Kidney (tissue), 14 donors: ENCODE results near the gene BSND. TPM values are rescaled to one million over a fixed set of nuclear protein-coding genes. Genes with fewer than 3 reads are reported as not detected.

ENCODE experiments used
- DNase-seq, 5 donors: peaks; one replicate each; pipeline ENCODE4 v3.0.0-alpha.2; 2013 to 2020
- FAIRE-seq: peaks from 2 replicates; lab custom pipeline; 2012; peaks lifted over from hg19 to GRCh38; lab: Jason Lieb, UNC
- H3K27ac ChIP-seq, 2 donors: one replicate each; pipeline ENCODE4 v1.7.0; 2013; ENCODE audit warnings: low read depth in 2 of 2, low read length in 2 of 2, inconsistent platforms in 1 of 2
- H3K27me3 ChIP-seq: one replicate; pipeline ENCODE4 v1.7.1; 2013; ENCODE audit warnings: low read length, inconsistent platforms; ENCODE audit not compliant: control insufficient read depth, insufficient read depth
- H3K36me3 ChIP-seq, 3 donors: one replicate each; pipeline versions ENCODE4 v1.7.0 to v1.7.1; 2013; ENCODE audit warnings: low read length in 3 of 3, control low read depth in 1 of 3, inconsistent platforms in 1 of 3; ENCODE audit not compliant: insufficient read depth in 3 of 3, control insufficient read depth in 2 of 3
- H3K4me1 ChIP-seq, 3 donors: one replicate each; pipeline versions ENCODE4 v1.7.0 to v1.7.1; 2013; ENCODE audit warnings: low read length in 3 of 3, inconsistent platforms in 1 of 3, low read depth in 1 of 3; ENCODE audit not compliant: control insufficient read depth in 2 of 3, insufficient read depth in 2 of 3
- H3K4me3 ChIP-seq, 3 donors: one replicate each; pipeline versions ENCODE4 v1.7.0 to v1.8.1; 2013; ENCODE audit warnings: low read length in 3 of 3, control low read depth in 1 of 3, inconsistent platforms in 1 of 3
- H3K9ac ChIP-seq, 3 donors: one replicate each; pipeline versions ENCODE4 v1.7.0 to v1.7.1; 2013; ENCODE audit warnings: low read length in 3 of 3, control low read depth in 1 of 3, inconsistent platforms in 1 of 3
- H3K9me3 ChIP-seq, 3 donors: one replicate each; pipeline versions ENCODE4 v1.7.0 to v1.7.1; 2013; ENCODE audit warnings: low read length in 3 of 3, control low read depth in 1 of 3, inconsistent platforms in 1 of 3; ENCODE audit not compliant: control insufficient read depth in 2 of 3, insufficient read depth in 1 of 3
- intact Hi-C: fragments of 100-400 bp; cut with DNase I; formaldehyde crosslinking; loops from one replicate; pipeline ENCODE4 v1.11.1; 2022
- polyA plus RNA-seq: library from polyadenylated mRNA; stranded (reverse); fragments of 350-450 nt; fragmentation: Illumina TruSeq; extraction: RNeasy Lipid Tissue Mini Kit (QIAGEN cat#74804); gene quantifications from one replicate; pipeline ENCODE4 v1.2.3, GENCODE V29; 2014; ENCODE audit warnings: low read depth, low replicate concordance; ENCODE audit not compliant: insufficient read depth
- total RNA-seq: library from RNA; stranded (reverse); fragmentation: NEBNext Ultra II Directional; extraction: Animal tissue kit (Norgen Biotek cat#: 25700); gene quantifications from one replicate; pipeline ENCODE4 v1.2.1, GENCODE V29; 2021
- TF ChIP-seq, protein P1 (sequence below): IDR thresholded peaks from 3 replicates; pipeline ENCODE4 v1.5.1; 2012; ENCODE audit warnings: mild to moderate bottlenecking, moderate library complexity, borderline replicate concordance; ENCODE audit not compliant: insufficient read depth; ENCODE audit errors: extremely low read depth
- donor health status: control.
- donor health status: control.
- donor health status: control.
- donor health status: control.
- donor health status: control.
- donor health status: DM: yes; HTN: yes; CAD: no.
- donor health status: Normal renal cell carcinoma (clear cell type).

Gene BSND
- total and polyA plus RNA-seq, 2 donors from 2014 or later = 1.4 to 22.7 TPM

DNA sequence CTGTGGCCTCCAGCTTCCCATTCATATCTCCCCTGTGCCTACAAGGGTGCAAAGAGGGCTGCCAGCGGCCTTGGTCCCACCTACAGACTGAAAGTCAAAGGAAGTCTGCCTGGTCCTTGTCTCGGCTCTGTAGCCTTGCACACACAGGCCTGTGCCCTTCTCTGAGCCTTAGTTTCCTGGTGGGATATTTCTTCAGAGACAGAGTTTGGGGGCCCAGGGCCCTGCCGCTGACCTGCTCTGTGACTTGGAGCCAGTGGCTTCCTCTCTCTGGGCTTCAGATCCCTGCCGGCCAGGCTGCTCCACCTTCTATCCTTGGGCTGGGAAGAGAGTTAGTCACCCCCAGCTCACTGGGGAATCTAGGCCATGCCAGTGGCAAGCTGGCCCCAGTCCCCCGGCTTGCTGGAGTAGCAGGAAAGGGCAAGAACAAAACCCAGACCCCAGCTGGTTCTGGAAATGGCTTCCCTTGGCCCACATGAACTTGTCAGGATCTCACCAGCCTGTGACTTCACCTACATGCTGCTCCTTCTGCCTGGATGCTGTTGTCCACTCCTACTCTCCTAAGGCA, 19.3 kb upstream of the BSND start:
- H3K36me3 ChIP-seq = no peaks in the 10 kb centered on the region
- H3K27ac ChIP-seq = no peak overlapping the region
- H3K4me1 ChIP-seq = peaks cover 0 to 14% (median 4%) of the 10 kb centered on the region in 3 donors
- no peak overlapping the region for H3K9ac ChIP-seq
- H3K4me3 ChIP-seq = no peak overlapping the region
- TF ChIP-seq, protein P1, sequence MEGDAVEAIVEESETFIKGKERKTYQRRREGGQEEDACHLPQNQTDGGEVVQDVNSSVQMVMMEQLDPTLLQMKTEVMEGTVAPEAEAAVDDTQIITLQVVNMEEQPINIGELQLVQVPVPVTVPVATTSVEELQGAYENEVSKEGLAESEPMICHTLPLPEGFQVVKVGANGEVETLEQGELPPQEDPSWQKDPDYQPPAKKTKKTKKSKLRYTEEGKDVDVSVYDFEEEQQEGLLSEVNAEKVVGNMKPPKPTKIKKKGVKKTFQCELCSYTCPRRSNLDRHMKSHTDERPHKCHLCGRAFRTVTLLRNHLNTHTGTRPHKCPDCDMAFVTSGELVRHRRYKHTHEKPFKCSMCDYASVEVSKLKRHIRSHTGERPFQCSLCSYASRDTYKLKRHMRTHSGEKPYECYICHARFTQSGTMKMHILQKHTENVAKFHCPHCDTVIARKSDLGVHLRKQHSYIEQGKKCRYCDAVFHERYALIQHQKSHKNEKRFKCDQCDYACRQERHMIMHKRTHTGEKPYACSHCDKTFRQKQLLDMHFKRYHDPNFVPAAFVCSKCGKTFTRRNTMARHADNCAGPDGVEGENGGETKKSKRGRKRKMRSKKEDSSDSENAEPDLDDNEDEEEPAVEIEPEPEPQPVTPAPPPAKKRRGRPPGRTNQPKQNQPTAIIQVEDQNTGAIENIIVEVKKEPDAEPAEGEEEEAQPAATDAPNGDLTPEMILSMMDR = no peak
- FAIRE-seq (no peak), DNase-seq (peak in 1 of 5 donors; percentile 38)
- no peaks in the 10 kb centered on the region for H3K9me3 ChIP-seq
- H3K27me3 ChIP-seq = peaks cover 3% of the 10 kb centered on the region
- intact Hi-C loops = no loop called here

DNA sequence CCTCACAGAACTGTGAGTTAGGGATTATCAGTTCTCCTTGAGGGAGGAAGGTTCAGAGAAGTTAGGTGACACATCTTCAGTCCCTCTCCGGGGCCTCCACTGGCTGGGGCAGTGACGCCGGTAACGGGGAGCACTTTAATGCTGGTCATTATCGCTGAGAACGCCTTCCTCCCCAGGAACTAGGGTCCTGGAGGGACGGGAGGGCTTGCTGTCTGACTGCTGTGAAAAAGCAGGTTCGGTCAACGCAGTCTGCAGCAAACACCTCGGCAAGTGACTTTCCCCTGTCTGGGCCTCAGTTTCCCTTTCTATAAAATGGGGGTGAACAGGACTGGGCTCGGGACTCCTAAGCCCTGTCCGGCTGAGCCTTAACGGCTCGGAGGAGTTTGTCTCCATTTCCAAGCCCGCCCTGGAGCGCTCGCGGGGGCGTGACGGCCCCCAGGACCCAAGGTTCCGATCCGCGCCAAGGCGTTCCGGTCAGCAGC, 18.6 kb upstream of the BSND start:
- Histone ChIP-seq H3K27ac (no peak overlapping the region), H3K36me3 (no peaks in the 10 kb centered on the region), H3K9me3 (no peaks in the 10 kb centered on the region), H3K4me3 (peak overlapping the region in 1 of 3 donors; percentile 52), H3K27me3 (peaks cover 3% of the 10 kb centered on the region), H3K4me1 (peaks cover 0 to 14% (median 4%) of the 10 kb centered on the region in 3 donors), H3K9ac (no peak overlapping the region)
- DNase-seq (peak in 1 of 5 donors; percentile 46), FAIRE-seq (no peak)
- intact Hi-C loops = no loop called here
- TF ChIP-seq, protein P1 = no peak

DNA sequence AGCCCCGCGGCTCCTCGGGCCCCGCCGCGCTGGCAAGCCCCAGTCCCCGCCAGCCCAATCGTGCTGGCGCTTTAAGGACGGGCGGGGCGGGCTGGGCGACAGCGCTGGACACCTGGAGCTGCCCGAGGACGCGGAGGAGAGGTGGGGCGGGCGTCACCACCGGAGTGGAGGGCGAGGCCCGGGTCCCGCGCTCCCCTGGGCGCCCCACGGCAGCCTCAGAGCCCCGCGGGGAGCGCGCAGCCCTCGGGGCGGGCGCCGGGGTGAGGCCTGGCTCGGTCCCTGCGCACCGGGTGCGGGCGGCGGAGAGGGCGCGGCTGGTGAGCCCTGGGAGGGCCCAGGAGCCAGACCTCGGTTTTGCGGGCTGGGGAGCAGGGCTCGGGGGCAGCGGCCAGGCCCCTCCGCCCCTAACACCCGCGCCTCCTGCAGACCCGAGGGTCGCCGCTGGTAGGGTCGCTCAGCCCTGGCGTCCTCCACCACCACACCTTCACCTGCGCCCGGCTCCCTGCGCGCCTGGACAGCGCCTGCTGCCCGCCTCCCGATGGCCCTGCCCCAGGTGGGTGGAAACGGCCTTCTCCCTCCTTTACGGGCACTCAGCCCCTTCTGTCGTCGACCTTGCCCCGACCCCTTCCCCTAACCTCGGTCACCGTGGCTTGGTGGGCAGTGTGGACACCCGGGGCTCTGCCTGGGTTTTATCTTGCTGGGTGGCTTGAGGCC, 18.0 kb upstream of the BSND start, which contains the start of gene TMEM61:
TSS of gene TMEM61 (plus strand) at position 101 of the 714 bp plus-strand sequence. CDS start at position 539, 438 bp downstream.
- Histone ChIP-seq H3K4me1 (peaks cover 0 to 14% (median 4%) of the 10 kb centered on the region in 3 donors), H3K27me3 (peaks cover 3% of the 10 kb centered on the region), H3K9ac (peak within 1 kb of the TSS in 1 of 3 donors; percentile 34), H3K27ac (peak within 1 kb of the TSS; percentile 51 to 72), H3K9me3 (no peaks in the 10 kb centered on the region), H3K4me3 (peak within 1 kb of the TSS in 2 of 3 donors; percentile 52 to 55), H3K36me3 (no peaks in the 10 kb centered on the region)
- FAIRE-seq = no peak
- DNase-seq = peak in 4 of 5 donors; percentile 47 to 72 (median 57)
- intact Hi-C loops = no loop called here
- TF ChIP-seq, protein P1 = no peak
